ENCODE measurements around the gene MRPS2.
"Not testable (repeated sequence)": the region's sequence is repeated elsewhere in the genome, so short reads cannot be mapped to it uniquely, and the experiment has no call there.

DNA sequence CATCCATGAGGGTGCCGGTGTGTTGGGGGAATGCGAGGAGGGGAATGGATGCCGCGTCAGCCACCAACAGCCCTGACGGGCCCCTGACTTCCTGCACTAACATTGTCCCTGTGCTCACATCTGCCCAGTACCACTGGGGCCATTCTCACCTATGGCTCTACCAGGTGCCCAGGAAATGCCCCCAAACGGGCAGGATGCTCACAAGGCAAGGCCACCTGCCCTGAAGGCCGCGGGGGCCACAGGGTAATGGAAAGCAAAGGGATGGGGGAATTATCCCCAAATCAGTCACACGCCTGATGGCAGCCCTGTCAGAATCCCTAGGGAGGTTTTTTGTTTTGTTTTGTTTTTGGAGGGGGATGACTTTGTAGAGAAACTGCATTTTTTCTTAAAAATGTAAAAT, 13.4 kb downstream of the MRPS2 start:
- TF ChIP-seq, protein P1, sequence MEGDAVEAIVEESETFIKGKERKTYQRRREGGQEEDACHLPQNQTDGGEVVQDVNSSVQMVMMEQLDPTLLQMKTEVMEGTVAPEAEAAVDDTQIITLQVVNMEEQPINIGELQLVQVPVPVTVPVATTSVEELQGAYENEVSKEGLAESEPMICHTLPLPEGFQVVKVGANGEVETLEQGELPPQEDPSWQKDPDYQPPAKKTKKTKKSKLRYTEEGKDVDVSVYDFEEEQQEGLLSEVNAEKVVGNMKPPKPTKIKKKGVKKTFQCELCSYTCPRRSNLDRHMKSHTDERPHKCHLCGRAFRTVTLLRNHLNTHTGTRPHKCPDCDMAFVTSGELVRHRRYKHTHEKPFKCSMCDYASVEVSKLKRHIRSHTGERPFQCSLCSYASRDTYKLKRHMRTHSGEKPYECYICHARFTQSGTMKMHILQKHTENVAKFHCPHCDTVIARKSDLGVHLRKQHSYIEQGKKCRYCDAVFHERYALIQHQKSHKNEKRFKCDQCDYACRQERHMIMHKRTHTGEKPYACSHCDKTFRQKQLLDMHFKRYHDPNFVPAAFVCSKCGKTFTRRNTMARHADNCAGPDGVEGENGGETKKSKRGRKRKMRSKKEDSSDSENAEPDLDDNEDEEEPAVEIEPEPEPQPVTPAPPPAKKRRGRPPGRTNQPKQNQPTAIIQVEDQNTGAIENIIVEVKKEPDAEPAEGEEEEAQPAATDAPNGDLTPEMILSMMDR (IDR thresholded peaks at IDR 0.05): not testable (repeated sequence)
- not testable (repeated sequence) for TF ChIP-seq POLR2A (IDR thresholded peaks at IDR 0.05)

Data from heart left ventricle (tissue), 13 donors.